ENCODE data around the gene ADGRG2.

- TF ChIP-seq ZNF76 (tag by site-specific recombination; IDR thresholded peaks at IDR 0.05; ENCODE audit: borderline replicate concordance, low read depth) (no peak), ZNF473 (tag by site-specific recombination; IDR thresholded peaks at IDR 0.05) (no peak), ZNF138 (tag by site-specific recombination; IDR thresholded peaks at IDR 0.05; ENCODE audit: borderline replicate concordance) (no peak), ZNF707 (tag by site-specific recombination; IDR thresholded peaks at IDR 0.05) (no peak), ZNF23 (tag by site-specific recombination; IDR thresholded peaks at IDR 0.05; ENCODE audit: borderline replicate concordance) (no peak), ZBTB44 (tag by site-specific recombination; IDR thresholded peaks at IDR 0.05) (no peak), PBX3 (CRISPR knock-in tag; IDR thresholded peaks at IDR 0.05) (no peak), REST (tag by site-specific recombination; IDR thresholded peaks at IDR 0.05) (no peak)
- TF ChIP-seq, protein P1, sequence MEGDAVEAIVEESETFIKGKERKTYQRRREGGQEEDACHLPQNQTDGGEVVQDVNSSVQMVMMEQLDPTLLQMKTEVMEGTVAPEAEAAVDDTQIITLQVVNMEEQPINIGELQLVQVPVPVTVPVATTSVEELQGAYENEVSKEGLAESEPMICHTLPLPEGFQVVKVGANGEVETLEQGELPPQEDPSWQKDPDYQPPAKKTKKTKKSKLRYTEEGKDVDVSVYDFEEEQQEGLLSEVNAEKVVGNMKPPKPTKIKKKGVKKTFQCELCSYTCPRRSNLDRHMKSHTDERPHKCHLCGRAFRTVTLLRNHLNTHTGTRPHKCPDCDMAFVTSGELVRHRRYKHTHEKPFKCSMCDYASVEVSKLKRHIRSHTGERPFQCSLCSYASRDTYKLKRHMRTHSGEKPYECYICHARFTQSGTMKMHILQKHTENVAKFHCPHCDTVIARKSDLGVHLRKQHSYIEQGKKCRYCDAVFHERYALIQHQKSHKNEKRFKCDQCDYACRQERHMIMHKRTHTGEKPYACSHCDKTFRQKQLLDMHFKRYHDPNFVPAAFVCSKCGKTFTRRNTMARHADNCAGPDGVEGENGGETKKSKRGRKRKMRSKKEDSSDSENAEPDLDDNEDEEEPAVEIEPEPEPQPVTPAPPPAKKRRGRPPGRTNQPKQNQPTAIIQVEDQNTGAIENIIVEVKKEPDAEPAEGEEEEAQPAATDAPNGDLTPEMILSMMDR (tag by site-specific recombination; IDR thresholded peaks at IDR 0.05): no peak
Measured at GRCh38 chrX:19162851-19163250, 40.6 kb upstream of the ADGRG2 start.

Data from HEK293 (cell line).